Mesenchymal stem cell (in vitro differentiated cells and primary cell): ENCODE data around the gene SRP72.
A peak's percentile ranks its signal among the peaks of the same experiment; 100 is the strongest.

Experiments
- DNase-seq: peaks from one replicate; pipeline ENCODE4 v3.0.0-alpha.2; 2013
- H2AFZ ChIP-seq: one replicate; pipeline ENCODE4 v1.6.1; 2013; ENCODE audit warnings: low read depth, mild to moderate bottlenecking, control low read depth, inconsistent platforms, low read length, moderate library complexity
- H2AK5ac ChIP-seq: 2 replicates; pipeline ENCODE4 v1.6.1; 2013; ENCODE audit warnings: low read length, moderate library complexity, mild to moderate bottlenecking, inconsistent platforms; ENCODE audit not compliant: severe bottlenecking
- H2BK120ac ChIP-seq: one replicate; pipeline ENCODE4 v1.6.1; 2013; ENCODE audit warnings: low read depth, mild to moderate bottlenecking, inconsistent platforms, low read length, moderate library complexity
- H2BK12ac ChIP-seq, 2 experiments: one replicate each; pipeline ENCODE4 v1.6.1; 2013; ENCODE audit warnings: inconsistent platforms in 2 of 2, low read length in 2 of 2, mild to moderate bottlenecking in 2 of 2, moderate library complexity in 2 of 2, control low read depth in 1 of 2
- H2BK15ac ChIP-seq: one replicate; pipeline ENCODE4 v1.6.1; 2013; ENCODE audit warnings: mild to moderate bottlenecking, low read depth, inconsistent platforms; ENCODE audit not compliant: poor library complexity, severe bottlenecking
- H2BK5ac ChIP-seq: 2 replicates; pipeline ENCODE4 v1.6.1; 2013; ENCODE audit warnings: low read depth, mild to moderate bottlenecking, low read length, control low read depth, inconsistent platforms; ENCODE audit not compliant: poor library complexity, severe bottlenecking
- H3K14ac ChIP-seq, 2 experiments: one replicate each; pipeline ENCODE4 v1.6.1; 2013; ENCODE audit warnings: inconsistent platforms in 2 of 2, low read length in 2 of 2, control low read depth in 1 of 2, mild to moderate bottlenecking in 1 of 2, moderate library complexity in 1 of 2
- H3K18ac ChIP-seq, 2 experiments: one replicate each; pipeline ENCODE4 v1.6.1; 2013; ENCODE audit warnings: inconsistent platforms in 2 of 2, low read length in 2 of 2, control low read depth in 1 of 2, low read depth in 1 of 2, mild to moderate bottlenecking in 1 of 2
- H3K23ac ChIP-seq, 2 experiments: one replicate each; pipeline ENCODE4 v1.6.1; 2013; ENCODE audit warnings: inconsistent platforms in 2 of 2, low read length in 2 of 2, mild to moderate bottlenecking in 2 of 2, moderate library complexity in 2 of 2, control low read depth in 1 of 2
- H3K27ac ChIP-seq: 2 replicates; pipeline ENCODE4 v1.5.1; 2013; ENCODE audit warnings: mild to moderate bottlenecking, moderate library complexity, low read length, control low read depth, inconsistent platforms; ENCODE audit not compliant: poor library complexity, severe bottlenecking
- H3K27me3 ChIP-seq, 2 experiments: 2 replicates each; pipeline versions ENCODE4 v1.6.1 to v1.7.0; 2013; ENCODE audit warnings: low read length in 2 of 2, mild to moderate bottlenecking in 2 of 2, moderate library complexity in 2 of 2, control low read depth in 1 of 2, inconsistent platforms in 1 of 2; ENCODE audit not compliant: control insufficient read depth in 1 of 2, insufficient read depth in 1 of 2
- H3K36me3 ChIP-seq, 2 experiments: 2 replicates each; pipeline versions ENCODE4 v1.6.1 to v1.7.0; 2013; ENCODE audit warnings: low read length in 2 of 2, control low read depth in 1 of 2, inconsistent platforms in 1 of 2, low read depth in 1 of 2, mild to moderate bottlenecking in 1 of 2; ENCODE audit not compliant: insufficient read depth in 2 of 2, control insufficient read depth in 1 of 2
- H3K4ac ChIP-seq, 2 experiments: one replicate each; pipeline ENCODE4 v1.6.1; 2013; ENCODE audit warnings: inconsistent platforms in 2 of 2, low read length in 2 of 2, mild to moderate bottlenecking in 2 of 2, moderate library complexity in 2 of 2, control low read depth in 1 of 2, low read depth in 1 of 2
- H3K4me1 ChIP-seq: 2 replicates; pipeline ENCODE4 v1.6.1; 2013; ENCODE audit warnings: low read depth, low read length, control low read depth; ENCODE audit not compliant: control insufficient read depth, insufficient read depth
- H3K4me2 ChIP-seq: 2 replicates; pipeline ENCODE4 v1.6.1; 2013; ENCODE audit warnings: low read length, mild to moderate bottlenecking, inconsistent platforms; ENCODE audit not compliant: poor library complexity, severe bottlenecking
- H3K4me3 ChIP-seq, 2 experiments: 2 replicates each; pipeline versions ENCODE4 v1.5.1 to v1.7.0; 2013; ENCODE audit warnings: low read length in 2 of 2, mild to moderate bottlenecking in 2 of 2, control low read depth in 1 of 2, low read depth in 1 of 2; ENCODE audit not compliant: insufficient read depth in 1 of 2
- H3K79me1 ChIP-seq: replicated peaks from 2 replicates; pipeline ENCODE4 v1.6.1; 2013; ENCODE audit warnings: mild to moderate bottlenecking, control low read depth, low read length, inconsistent platforms; ENCODE audit not compliant: poor library complexity, severe bottlenecking
- H3K9ac ChIP-seq: 2 replicates; pipeline ENCODE4 v1.7.0; 2013; ENCODE audit warnings: mild to moderate bottlenecking, low read length, moderate library complexity
- H3K9me3 ChIP-seq: 2 replicates; pipeline ENCODE4 v1.7.0; 2013; ENCODE audit warnings: mild to moderate bottlenecking, low read length; ENCODE audit not compliant: control insufficient read depth
- H4K8ac ChIP-seq: one replicate; pipeline ENCODE4 v1.6.1; 2013; ENCODE audit warnings: inconsistent platforms, mild to moderate bottlenecking, low read length, moderate library complexity
- H4K91ac ChIP-seq: one replicate; pipeline ENCODE4 v1.6.1; 2013; ENCODE audit warnings: mild to moderate bottlenecking, low read length, inconsistent platforms
- WGBS: methylation state at CpG from one replicate; pipeline ENCODE4 v1.1.7; 2013; ENCODE audit warnings: mixed read lengths; 5-methylcytosine and 5-hydroxymethylcytosine counted together

SRP72 gene

GRCh38 chr4:56466910-56467283, 520 bp upstream of the SRP72 start:
- no peak for DNase-seq
- H3K27me3 ChIP-seq: no peaks in the 10 kb centered on the region
- peak overlapping the region; percentile 54 for H3K27ac ChIP-seq
- H4K8ac ChIP-seq: peak overlapping the region; percentile 59
- peaks cover 6 to 40% of the 10 kb centered on the region in 2 experiments for H3K36me3 ChIP-seq
- peak overlapping the region; percentile 87 to 95 for H3K4me3 ChIP-seq
- H4K91ac ChIP-seq: no peak overlapping the region
- no peak overlapping the region for H2AFZ ChIP-seq
- H3K9me3 ChIP-seq: no peaks in the 10 kb centered on the region
- peak overlapping the region; percentile 32 to 85 for H3K18ac ChIP-seq
- H2BK12ac ChIP-seq: no peak overlapping the region
- no peak overlapping the region for H2BK15ac ChIP-seq
- peak overlapping the region; percentile 71 for H2AK5ac ChIP-seq
- peak overlapping the region; percentile 27 for H2BK120ac ChIP-seq
- H3K14ac ChIP-seq: no peak overlapping the region
- peak overlapping the region; percentile 75 for H3K4me2 ChIP-seq
- peak overlapping the region in 1 of 2 experiments; percentile 90 for H3K23ac ChIP-seq
- peak overlapping the region; percentile 35 for H2BK5ac ChIP-seq
- H3K4me1 ChIP-seq: peaks cover 4% of the 10 kb centered on the region
- under 1% methylated on average over 8 of the region's 8 CpGs for WGBS
- peak overlapping the region; percentile 99 for H3K9ac ChIP-seq
- H3K4ac ChIP-seq: peak overlapping the region; percentile 0 to 51
- H3K79me1 ChIP-seq: peaks cover 8% of the 10 kb centered on the region

DNA sequence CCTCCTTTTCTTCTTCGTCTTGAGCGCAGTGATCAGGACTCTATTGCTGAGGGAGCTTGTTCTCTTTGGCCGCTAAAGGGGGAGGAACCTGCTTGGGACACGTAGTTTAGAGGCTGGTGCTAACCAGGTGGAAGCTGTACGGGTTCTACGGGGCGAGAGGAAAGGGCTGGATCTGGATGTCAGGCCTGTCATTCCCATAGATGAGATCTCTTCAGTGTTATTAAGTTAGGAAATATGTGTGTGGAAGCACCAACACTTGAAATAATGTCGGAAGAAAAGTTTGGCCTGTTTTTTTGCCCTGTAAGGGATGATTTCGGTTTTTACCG, 643 bp downstream of the SRP72 start:
- H3K4me1 ChIP-seq: peaks cover 4% of the 10 kb centered on the region
- 1% methylated on average over 8 of the region's 10 CpGs for WGBS
- no peak overlapping the region for H3K14ac ChIP-seq
- peaks cover 3 to 40% of the 10 kb centered on the region in 2 experiments for H3K36me3 ChIP-seq
- no peak overlapping the region for H2BK12ac ChIP-seq
- no peak overlapping the region for H2BK15ac ChIP-seq
- H2AFZ ChIP-seq: no peak overlapping the region
- no peaks in the 10 kb centered on the region for H3K9me3 ChIP-seq
- no peak overlapping the region for H3K18ac ChIP-seq
- H3K4me3 ChIP-seq: peak overlapping the region; percentile 87 to 95
- peak overlapping the region; percentile 99 for H3K9ac ChIP-seq
- H3K23ac ChIP-seq: no peak overlapping the region
- H2BK5ac ChIP-seq: no peak overlapping the region
- H2AK5ac ChIP-seq: no peak overlapping the region
- H3K27me3 ChIP-seq: no peaks in the 10 kb centered on the region
- peak overlapping the region; percentile 73 for H3K27ac ChIP-seq
- no peak overlapping the region for H2BK120ac ChIP-seq
- no peak overlapping the region for H4K8ac ChIP-seq
- H4K91ac ChIP-seq: no peak overlapping the region
- peaks cover 5% of the 10 kb centered on the region for H3K79me1 ChIP-seq
- no peak overlapping the region for H3K4ac ChIP-seq
- peak overlapping the region; percentile 45 for H3K4me2 ChIP-seq
- no peak for DNase-seq

DNA sequence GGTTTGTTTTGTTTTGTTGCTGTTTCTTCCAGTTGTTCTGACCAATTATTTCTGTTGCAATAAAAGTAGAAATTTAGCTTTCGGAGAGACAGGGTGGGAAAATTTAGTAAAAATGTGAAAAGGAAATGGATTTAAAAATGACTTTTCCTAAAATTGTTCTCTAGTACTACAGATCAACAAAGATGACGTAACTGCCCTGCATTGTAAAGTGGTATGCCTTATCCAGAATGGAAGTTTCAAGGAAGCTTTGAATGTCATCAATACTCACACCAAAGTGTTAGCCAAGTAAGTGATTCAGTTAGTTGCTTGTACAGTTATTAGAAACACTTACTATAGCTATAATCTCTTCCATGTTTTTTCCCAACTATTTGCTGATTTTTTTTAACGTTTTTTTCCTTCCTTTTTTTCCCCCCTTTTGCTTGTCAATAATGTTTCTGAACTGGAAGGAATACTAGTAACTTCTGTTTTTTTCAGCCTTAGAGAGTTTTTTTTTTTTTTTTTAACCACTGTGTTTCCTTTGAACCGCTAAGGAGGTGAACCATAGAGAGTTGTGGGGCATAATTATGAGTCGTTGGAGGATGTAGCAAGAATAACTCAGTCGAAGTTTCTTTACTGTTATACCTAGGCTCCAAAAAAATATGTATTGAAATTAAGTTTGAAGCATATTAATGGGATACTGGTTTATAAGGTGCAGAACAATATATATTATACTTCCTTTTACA, 2.2 kb downstream of the SRP72 start:
- Histone ChIP-seq H2AK5ac (no peak overlapping the region), H3K4me2 (no peak overlapping the region), H3K79me1 (peaks cover 7% of the 10 kb centered on the region), H3K9ac (peak overlapping the region; percentile 99), H3K27me3 (no peaks in the 10 kb centered on the region), H2BK120ac (no peak overlapping the region), H3K4ac (no peak overlapping the region), H3K14ac (no peak overlapping the region), H3K36me3 (peaks cover 9 to 45% of the 10 kb centered on the region in 2 experiments), H3K4me3 (peak overlapping the region in 1 of 2 experiments; percentile 95), H3K18ac (no peak overlapping the region), H3K9me3 (no peaks in the 10 kb centered on the region), H4K91ac (no peak overlapping the region), H3K23ac (no peak overlapping the region), H2BK15ac (no peak overlapping the region), H3K27ac (no peak overlapping the region), H2BK5ac (no peak overlapping the region), H4K8ac (no peak overlapping the region), H2AFZ (no peak overlapping the region), H2BK12ac (no peak overlapping the region), H3K4me1 (peaks cover 4% of the 10 kb centered on the region)
- WGBS: 92% methylated on average over 4 of the region's 6 CpGs
- DNase-seq: no peak

DNA sequence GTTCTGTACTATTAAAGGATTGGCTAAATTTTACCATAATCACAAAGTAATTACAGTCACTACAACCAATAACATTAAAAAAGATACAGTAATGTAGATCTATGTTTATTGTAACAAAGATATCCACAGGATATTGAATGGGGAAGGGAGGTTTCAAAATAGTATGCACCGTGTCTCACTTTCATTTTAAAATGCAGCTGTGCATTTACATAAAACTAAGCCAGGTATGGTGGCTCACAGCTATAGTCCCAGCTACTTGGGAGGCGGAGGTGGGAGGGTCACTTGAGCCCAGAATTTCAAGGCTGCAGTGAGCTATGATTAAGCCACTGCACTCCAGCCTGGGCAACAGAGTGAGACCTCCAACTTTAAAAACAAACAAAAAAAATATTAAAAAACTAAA, 8.5 kb downstream of the SRP72 start:
- no peak overlapping the region for H3K14ac ChIP-seq
- H3K36me3 ChIP-seq: peaks cover 23 to 95% of the 10 kb centered on the region in 2 experiments
- H2AK5ac ChIP-seq: no peak overlapping the region
- WGBS: 93% methylated on average over 2 of the region's 2 CpGs
- H3K27me3 ChIP-seq: no peaks in the 10 kb centered on the region
- no peak overlapping the region for H3K27ac ChIP-seq
- H4K8ac ChIP-seq: no peak overlapping the region
- H3K9me3 ChIP-seq: no peaks in the 10 kb centered on the region
- H3K79me1 ChIP-seq: peaks cover 13% of the 10 kb centered on the region
- H2BK15ac ChIP-seq: no peak overlapping the region
- no peak overlapping the region for H3K9ac ChIP-seq
- H3K4me2 ChIP-seq: no peak overlapping the region
- H2BK120ac ChIP-seq: no peak overlapping the region
- no peak overlapping the region for H2BK5ac ChIP-seq
- H3K18ac ChIP-seq: no peak overlapping the region
- no peak overlapping the region for H3K4ac ChIP-seq
- no peaks in the 10 kb centered on the region for H3K4me1 ChIP-seq
- no peak overlapping the region for H2AFZ ChIP-seq
- no peak overlapping the region for H4K91ac ChIP-seq
- H3K23ac ChIP-seq: no peak overlapping the region
- H2BK12ac ChIP-seq: no peak overlapping the region
- no peak for DNase-seq
- no peak overlapping the region for H3K4me3 ChIP-seq
